T-helper 1 cell treated with Interleukin-12 subunit alpha and Interleukin-12 subunit beta and Interleukin-4 antibody, amounts not matched to agents 30 ng/mL and 1 ng/mL, for 36 hours (primary cell): ENCODE results near the gene MAP3K7CL. TPM values are rescaled to one million over a fixed set of nuclear protein-coding genes. Genes with fewer than 3 reads are reported as not detected.

Source experiments
- intact Hi-C: fragments of 100-400 bp; cut with micrococcal nuclease; formaldehyde crosslinking; loops from one replicate; pipeline ENCODE4 v1.15.1; 2024
- total RNA-seq: library from RNA; stranded (reverse); gene quantifications from 2 replicates; pipeline ENCODE4 v1.2.3, GENCODE V29; 2022

MAP3K7CL gene
- total RNA-seq, 1 donor from 2014 or later = 5.1 TPM

DNA sequence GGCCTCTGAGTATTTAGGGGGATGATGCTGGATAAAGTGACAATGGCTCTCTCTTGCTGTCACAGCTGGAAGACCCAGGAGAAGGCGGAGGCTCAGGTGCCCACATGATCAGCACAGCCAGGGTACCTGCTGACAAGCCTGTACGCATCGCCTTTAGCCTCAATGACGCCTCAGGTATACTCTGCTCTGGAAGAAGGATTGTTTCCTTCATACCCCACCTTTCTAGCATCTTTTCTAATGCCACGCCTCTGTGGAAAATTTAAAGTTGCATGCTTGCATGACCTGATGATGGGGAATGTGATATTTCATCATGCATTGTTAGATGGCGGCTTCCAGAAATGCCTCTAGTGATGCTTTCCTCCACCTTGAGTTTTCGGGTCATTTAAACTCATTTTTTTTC is 2.8 kb downstream of the MAP3K7CL start:
- intact Hi-C loops = no loop called here

GRCh38 chr21:29133796-29134195 is 3.4 kb downstream of the MAP3K7CL start:
- intact Hi-C loops = no loop called here

DNA sequence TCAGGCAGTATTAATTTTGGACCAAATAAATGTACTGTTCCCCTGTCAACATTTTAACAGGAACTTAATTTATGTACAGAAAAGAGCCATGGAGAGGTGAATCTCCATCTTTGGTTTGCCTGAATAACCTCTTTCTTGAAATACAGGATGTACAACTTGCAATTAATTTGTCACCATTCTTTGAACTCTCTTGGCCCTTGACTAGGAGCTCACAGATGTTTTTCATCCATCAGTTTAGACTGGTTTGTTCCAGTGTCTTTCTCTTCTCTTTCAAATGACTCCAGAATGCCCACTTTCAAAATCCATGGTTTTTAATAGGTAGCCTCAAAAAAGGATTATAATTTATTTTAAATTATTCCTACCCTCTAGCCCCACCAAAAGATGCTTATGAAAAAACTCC is 5.0 kb downstream of the MAP3K7CL start:
- intact Hi-C loops = no loop called here

- intact Hi-C loops = no loop called here
These were observed 5.6 kb downstream of the MAP3K7CL start for GRCh38 chr21:29136033-29136432.

- intact Hi-C loops = no loop called here
These were observed 14.4 kb downstream of the MAP3K7CL start for GRCh38 chr21:29144736-29145353.

GRCh38 chr21:29145354-29145782 is 14.9 kb downstream of the MAP3K7CL start:
- intact Hi-C loops = no loop called here

GRCh38 chr21:29145852-29146453 is 15.5 kb downstream of the MAP3K7CL start:
- intact Hi-C loops = no loop called here

- intact Hi-C loops = no loop called here
These were observed 16.3 kb downstream of the MAP3K7CL start for GRCh38 chr21:29146726-29147125.

DNA sequence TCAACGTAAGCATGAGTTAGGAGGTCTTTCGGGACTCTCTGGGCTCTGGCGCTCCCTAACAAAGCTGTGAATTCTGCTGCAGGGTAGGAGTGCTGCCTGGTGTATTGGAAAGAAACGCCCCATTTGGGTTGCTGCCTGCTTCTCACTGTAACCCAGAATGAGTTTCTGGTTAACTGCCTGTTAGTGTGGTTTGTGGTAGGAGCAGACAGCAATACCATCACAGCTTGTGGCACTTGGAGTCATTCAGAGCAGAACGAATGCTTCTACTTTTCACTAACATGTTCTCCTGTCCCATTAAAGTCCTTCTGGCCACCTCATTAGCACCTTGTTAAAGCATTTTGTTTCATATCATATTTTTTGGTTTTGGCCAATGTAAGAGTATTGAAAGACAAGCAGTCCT is 18.1 kb downstream of the MAP3K7CL start:
- intact Hi-C loops = no loop called here

- intact Hi-C loops = no loop called here
These were observed 19.5 kb downstream of the MAP3K7CL start for GRCh38 chr21:29149808-29150425.

DNA sequence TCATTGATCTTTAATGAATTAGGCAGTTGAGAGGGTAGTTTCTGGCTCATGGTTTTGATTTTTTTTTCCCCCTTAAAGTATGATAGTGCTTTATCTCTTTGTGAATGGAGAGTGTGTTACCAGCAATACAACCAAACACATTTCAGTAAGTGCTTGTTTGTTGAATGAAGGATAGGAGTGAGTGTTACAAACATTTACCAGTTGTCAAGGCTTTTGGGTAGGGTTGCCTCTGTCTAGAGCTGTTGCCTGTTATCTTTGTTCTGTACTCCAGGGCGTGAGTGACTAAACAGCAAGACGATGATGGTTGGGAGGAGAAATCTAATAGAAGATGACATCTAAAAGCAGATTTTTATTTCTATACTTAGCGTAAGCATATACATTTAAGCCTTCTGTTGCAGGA is 21.5 kb downstream of the MAP3K7CL start:
- intact Hi-C loops = no loop called here

DNA sequence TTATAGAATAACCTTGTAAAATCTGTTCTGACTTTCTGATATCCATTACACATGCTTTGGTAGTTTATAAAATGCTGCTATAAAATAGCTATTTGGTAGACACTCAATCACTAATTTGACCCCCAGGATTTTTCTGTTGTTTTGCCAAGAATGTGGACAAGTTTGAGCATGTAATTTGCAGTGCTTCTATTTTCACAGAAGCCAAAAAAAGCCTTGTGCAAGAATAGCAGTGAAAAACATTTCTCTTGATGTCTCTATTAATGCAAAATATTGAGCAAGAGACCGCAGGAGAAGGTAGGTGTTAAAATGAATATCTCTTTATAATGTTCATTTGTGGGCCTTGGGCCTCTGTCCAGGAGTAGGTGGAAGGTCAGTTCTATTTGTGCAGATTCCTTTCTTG is 22.5 kb downstream of the MAP3K7CL start:
- intact Hi-C loops = no loop called here

- intact Hi-C loops = no loop called here
These were observed 23.8 kb downstream of the MAP3K7CL start for GRCh38 chr21:29154270-29154669.

DNA sequence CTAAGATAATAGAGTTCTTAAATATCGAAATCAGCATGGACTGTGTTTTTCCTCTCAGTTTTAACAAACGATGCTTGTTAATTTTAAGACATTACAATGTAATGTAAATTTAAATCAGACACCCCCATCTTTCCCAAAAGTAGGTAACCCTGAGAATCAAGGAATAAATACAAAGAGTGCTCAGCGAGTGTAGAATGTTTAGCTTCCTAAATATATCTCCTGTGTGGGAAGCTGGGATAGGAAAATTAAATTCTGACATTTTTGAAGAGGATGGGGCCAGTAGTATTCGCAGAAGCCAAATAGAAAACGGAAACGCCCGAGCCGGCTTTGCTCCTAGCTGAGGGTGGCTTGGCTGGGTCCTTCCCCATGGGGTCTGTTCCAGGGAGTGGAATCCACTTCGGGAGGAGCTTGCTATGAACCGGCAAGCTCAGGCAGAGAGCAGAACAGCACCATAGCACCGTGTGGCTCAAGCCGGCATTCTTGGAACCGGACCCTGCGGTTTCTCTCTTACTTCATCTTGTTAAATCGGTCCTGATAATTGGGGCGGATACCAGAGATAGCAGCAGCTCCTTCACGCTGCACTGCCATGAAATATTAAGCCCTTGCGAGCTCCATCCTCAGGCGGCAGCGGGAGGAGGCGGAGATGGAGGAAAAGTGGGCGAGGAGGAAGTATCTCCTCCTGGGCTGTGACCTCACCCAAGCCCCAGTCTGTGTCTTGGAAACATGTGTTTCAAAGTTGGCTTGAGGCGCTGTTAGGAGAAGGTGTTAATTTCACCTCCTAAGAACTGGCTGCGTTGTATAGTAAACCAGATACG is 24.9 kb downstream of the MAP3K7CL start:
- intact Hi-C loops = no loop called here

DNA sequence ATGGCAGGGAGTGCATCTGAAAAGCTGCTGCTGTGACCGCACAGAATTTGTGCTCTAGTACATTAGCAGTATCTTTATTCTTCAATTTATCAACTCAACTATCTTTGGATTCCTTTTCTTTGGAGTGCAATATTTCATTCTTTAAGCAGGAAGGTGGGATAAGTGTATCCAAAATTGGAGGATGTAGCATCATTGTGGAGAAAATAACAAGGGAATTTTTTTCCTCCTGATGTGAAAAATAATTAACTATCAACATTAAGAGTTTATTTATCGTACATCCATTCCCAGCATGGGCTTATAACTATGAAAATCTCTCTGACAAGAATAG is 25.5 kb downstream of the MAP3K7CL start:
- intact Hi-C loops = no loop called here

- intact Hi-C loops = no loop called here
These were observed 26.6 kb downstream of the MAP3K7CL start for GRCh38 chr21:29157080-29157479.

DNA sequence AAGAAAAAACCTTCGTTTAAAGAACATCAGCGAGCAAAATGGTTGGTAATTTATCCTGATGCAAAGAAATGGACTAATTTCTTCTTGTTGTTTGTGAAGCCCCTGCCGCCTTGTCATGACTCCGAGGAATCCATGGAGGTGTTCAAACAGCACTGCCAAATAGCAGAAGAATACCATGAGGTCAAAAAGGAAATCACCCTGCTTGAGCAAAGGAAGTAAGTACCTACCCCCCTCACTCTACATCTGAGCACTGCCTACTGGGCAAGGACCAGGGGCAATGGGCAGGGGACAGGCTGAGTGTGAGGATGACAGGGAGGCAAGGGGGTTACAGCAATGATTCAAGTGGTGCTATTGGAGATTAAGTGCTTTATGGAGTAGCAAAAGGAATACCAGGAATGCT is 29.4 kb downstream of the MAP3K7CL start:
- intact Hi-C loops = loop anchor here (5.0 kb wide), 1 partner anchor 68 kb away; no protein-coding TSS in a partner anchor

GRCh38 chr21:29162825-29163224 is 32.4 kb downstream of the MAP3K7CL start:
- intact Hi-C loops = loop anchor here (5.0 kb wide), 1 partner anchor 71 kb away; no protein-coding TSS in a partner anchor

DNA sequence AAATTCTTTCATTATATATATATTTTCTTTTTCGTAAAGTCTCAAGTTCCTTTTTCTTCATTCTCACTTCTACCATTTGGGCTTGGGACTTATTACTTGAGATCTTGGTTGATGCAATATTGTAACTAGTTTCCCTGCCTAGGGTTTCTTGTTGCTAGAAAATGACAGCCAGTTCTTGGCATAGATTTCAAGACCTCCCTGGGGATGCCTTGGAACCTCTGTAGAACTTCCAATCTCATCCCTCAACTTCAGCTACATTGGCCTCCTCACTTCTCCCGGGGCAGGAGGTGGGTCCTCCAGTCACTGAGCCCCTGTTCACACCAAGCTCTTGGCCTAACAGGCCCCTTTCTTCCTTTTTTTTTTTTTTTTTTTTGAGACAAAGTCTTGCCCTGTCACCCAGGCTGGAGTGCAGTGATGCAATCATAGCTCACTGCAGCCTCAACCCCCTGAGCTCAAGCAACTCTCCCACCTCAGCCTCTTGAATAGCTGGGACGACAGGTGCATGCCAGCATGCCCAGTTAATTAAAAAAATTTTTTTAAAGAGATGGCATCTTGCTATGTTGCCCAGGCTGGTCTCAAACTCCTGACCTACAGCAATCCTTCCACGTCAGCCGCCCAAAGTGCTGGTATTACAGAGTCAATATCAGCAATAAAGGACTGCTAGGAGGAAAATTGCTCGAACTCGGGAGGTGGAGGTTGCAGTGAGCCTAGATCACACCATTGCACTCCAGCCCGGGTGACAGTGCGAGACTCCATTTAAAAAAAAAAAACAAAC is 33.1 kb downstream of the MAP3K7CL start:
- intact Hi-C loops = loop anchor here (1.0 to 5.0 kb wide), 4 partner anchors 71 to 209 kb away; no protein-coding TSS in a partner anchor

- intact Hi-C loops = loop anchor here (1.0 to 5.0 kb wide), 4 partner anchors 72 to 208 kb away; no protein-coding TSS in a partner anchor
These were observed 34.0 kb downstream of the MAP3K7CL start for GRCh38 chr21:29164323-29164942.

GRCh38 chr21:29166323-29166722 is 35.9 kb downstream of the MAP3K7CL start:
- intact Hi-C loops = no loop called here
